HG02885 (cell line): Measurements from ENCODE around the gene SGK1.
"Not testable (repeated sequence)": the region's sequence is repeated elsewhere in the genome, so short reads cannot be mapped to it uniquely, and the experiment has no call there.

Experiments used
- ATAC-seq: cut with Tn5 transposase; IDR thresholded peaks from one replicate; pipeline ENCODE4 v1.9.1; 2021; ENCODE audit warnings: mild to moderate bottlenecking; ENCODE audit not compliant: unreplicated experiment, poor library complexity

SGK1 gene

DNA sequence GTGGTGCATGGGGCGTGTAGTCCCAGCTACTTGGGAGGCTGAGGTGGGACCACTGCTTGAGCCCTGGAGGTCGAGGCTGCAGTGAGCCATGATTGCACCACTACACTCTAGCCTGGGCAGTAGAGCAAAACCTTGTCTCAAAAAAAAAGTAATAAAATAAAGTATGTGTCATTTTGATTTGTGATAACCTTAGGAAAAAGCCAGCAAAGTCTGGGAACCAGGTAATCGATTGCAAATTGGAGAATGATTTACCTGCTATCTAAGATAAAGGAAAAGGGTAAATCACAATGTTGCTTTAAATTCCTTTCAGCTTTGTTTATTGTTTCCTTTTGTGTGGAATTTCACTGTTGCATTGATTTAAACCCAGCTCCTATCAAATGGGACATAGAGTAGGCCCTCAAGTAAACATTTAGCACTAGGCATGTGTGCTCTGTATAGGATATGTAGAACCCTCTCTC, 59.0 kb downstream of the SGK1 start:
- no peak for ATAC-seq

DNA sequence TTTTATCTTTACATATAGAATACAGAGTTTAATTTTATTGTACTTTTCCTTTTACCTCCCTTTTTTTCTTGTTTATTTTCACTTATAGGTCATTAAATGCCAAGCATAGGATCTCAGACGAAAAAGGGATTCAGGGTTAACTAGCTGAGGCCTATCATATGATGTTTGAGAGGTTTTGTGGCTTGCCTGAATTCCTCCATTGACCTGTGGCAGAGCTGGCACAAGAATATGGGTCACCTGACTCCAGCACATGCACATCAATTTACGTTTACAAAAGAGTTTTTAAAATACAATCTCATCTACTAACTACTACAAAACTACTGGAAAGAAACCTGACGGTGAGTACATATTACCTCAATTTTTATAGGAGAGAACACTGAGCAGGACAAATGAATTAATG, 60.4 kb downstream of the SGK1 start:
- ATAC-seq, result no peak

DNA sequence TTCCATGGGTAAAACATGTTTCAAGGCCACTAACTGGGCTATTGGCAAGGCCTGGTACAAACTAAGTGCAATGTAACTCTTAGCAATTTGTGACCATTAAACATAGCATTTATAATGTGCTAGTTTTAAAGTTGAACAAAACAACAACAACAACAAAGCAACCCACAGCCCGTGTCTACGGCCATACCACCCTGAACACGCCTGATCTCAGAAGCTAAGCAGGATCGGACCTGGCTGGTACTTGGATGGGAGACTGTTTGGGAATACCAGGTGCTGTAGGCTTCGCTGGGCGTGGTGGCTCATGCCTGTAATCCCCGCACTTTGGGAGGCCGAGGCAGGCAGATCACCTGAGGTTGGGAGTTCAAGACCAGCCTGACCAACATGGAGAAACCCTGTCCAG, 61.0 kb downstream of the SGK1 start:
- no peak for ATAC-seq

DNA sequence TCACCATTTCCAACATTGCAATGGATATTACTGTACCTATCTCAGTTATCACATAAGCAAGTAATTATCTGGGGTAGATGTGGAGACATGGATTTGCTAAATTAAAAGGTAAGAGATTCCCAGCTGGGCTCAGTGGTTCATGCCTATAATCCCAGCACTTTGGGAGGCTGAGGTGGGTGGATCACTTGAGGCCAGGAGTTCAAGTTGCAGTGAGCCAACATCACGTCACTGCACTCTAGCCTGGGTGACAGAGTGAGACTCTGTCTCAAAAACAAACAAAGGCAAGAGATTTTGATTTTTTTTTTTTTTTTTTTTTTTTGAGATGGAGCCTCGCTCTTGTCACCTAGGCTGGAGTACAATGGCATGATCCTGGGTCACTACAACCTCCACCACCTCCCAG, 62.6 kb downstream of the SGK1 start:
- ATAC-seq, result not testable (repeated sequence)

DNA sequence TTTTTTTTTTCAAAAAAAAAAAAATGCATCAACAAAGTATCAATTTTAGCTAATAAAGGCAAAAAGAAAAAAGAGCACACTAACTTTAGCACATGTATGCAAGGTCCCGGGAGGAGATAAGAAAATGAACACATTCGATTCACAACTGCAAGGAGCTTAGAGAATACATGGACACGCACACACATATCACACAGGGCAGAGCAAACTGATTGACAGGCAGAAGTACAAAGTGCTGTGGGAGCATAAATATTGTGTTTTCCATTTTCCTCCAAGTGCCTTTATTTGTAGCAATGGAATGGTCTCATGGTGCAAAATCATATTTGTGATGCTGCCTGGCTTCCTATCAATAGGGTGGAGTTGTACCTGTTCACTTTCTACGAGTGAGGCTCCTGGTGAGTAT, 63.8 kb downstream of the SGK1 start:
- ATAC-seq, result no peak

DNA sequence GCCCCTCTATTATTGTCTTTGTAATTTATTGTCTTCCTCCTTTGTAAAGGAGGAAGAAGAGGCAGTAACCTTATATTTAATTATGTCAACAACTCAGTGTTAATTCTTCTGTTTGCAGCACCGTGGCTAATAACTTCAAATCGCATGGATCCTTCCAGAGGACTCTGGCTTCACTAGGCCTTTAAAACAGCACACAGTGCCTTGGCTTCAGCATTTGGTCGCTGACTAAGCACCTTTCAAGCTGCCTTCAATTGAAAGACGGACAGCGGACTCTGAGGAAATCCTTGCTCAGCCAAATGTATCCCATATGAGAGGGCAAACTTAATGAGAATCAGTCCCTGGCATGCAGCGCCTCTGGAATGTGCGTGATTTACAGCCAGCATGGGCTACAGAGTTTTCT, 64.2 kb downstream of the SGK1 start:
- ATAC-seq, result no peak

DNA sequence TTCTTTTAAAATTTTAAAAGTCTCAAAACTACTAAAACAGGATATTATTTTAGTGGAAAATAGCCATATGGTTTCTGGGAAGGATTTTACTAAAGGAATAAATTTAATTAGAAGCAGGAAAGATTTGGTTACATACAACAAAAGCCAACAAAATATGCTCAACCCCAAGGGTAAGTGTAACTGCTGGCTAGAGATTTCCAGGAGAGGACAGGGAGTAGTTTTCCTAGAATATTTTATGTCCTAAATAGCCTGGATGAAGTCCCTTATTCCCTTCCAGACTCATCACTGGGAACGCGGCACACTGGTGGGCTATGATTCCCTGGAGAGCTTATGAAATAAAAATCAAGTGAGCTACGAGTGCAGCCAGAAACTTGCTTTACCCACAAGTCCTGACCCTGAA, 66.6 kb downstream of the SGK1 start:
- no peak for ATAC-seq

DNA sequence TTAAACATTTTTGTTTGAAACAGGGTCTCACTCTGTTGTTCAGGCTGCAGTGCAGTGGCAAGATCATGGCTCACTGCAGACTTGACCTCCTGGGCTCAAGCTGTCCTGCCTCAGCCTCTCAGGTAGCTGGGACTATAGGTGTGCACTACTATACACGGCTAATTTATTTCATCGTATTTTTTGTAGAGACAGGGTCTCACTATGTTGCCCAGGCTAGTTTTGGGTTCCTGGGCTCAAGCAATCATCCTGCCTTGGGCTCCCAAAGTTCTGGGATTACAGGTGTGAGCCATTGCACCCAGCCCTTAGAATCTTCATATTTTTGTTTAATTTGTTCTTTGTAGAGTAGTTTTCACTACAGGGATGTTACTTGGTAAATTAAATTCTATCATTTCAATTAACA, 67.1 kb downstream of the SGK1 start:
- ATAC-seq, result no peak

DNA sequence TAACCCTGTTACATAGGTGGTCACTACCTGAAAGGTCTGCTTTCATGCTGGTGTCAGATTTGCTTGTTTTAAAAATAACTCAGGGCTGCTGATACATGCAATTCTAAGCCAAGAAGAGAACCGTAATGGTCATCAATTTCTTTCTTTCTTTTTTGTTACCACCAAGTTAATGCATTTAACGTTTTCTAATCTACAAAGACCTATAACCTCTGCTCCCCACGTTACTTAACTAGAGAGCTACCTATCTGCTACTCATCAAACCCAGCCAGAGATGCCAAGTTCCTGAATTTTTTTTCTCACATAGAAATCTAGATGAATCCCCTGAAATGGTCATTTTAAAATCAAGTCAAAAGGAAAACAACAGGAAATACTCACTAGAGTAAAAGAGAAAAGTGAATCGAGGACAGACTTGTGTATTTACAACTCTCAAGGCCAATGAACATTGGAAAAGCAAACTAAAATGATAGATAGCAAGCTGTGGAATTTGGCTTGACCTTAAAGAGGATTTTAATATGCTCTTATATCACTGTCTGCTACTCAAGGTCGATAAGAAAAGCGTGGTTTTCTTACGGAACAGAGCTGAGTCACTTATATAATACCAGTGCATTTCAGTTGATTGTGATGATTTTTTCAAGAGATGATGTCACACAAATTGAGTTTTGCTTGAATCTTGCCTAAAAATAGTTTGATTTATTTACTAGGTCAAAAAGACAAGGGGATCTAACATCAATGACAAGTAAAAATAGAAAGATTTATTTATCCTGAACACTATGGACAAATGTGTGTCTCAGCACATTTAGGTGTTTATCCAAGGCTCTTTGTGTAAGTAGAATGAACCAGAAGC, 67.9 kb downstream of the SGK1 start:
- no peak for ATAC-seq

DNA sequence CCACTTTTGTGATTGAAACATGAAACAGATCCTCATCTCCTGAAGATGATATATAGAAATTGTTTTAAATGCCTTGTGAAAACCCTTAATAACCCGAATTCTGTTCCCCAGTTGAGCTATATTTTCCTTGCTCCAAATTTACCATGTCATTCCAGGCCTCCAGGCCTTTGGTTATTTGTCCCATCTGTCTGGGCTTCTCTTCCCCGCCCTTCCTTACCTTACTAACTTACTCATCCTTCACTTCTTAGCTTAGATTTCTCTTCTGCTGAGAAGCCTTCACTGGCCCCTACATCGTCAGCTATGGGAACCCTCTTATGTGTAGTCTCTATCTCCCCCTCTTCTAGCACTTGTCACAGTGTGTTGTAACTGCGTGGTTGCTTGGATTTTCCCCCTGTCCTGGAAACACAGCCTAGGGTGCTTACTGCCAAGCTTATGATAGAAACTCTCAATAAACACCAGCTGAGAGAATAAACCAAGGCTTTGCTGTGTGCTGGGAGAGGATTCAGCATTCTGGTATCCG, 68.6 kb downstream of the SGK1 start:
- ATAC-seq, result no peak

DNA sequence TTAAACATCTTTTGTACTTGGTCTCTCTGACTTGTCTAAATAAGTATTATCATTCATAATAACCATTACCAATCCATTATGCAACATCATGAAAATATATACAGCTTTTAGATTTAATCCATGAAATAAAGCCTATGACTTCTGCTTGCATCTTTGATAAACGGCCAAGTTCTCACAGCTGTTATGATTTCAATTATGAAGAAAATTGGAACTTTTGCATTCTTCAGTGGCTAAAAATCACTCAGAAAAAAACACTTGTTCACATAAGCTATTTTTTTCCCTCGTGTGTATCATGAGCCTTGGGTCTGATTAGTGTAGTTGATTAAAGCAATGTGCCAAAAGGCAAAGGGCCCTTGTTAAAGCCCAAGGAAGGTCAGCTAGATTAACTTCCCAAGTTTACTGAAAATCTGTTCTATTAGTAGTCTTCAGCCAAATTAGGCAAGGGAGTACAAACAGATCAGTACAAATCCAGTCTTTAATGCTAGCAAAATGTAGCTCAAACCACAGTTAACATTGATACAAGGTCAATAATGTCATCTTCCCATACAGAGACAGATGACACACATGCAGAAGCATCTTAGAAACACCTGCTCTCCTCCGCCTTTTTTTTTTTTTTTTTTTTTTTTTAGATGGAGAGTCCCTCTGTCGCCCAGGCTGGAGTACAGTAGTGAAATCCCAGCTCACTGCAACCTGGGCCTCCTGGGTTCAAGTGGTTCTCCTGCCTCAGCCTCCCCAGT, 69.9 kb downstream of the SGK1 start:
- ATAC-seq, result no peak

DNA sequence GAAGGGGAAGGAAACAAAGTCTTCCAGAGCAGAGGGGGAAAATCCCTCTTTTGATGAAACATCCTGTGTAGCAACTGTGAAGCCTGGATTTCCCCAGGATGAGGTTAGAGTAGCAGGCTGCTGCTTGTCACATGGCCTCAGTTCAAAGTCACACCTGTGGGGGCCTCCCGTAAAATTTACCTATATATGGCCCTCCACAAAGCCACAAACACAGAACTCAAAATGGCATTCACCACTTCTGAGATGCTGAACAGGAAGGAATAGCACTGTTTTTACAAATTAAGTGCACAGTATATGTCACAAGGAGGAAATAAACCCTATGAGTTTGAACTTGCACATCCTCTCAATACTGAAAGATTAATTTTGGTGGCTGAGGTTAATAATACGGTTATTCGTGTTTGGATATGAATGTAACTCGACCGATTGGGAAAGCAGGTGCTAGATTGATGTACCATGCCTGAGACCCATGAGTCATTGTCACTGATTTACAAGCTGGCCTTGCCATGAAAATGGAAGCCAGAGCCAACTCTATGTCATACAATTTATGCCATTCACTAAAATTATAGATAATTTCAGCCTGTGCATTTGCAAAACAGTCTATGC, 70.6 kb downstream of the SGK1 start:
- peak; percentile 93 for ATAC-seq

DNA sequence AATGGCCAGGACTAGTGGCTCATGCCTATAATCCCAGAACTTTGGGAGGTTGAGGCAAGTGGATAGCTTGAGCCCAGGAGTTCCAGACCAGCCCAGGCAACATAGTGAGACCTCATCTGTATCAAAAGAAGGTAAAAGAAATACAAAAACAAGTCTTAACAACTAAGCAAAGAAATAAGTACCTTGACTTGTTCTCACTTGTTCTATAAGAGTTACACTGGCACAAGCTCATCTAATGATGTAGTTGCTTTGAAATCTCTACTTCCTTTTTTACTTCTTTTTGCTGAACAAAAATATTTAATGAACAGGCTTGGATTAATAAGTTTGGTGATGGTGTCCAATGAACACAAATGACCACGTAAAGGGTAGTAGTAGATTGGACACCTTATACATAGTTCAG, 72.2 kb downstream of the SGK1 start:
- ATAC-seq, result no peak

DNA sequence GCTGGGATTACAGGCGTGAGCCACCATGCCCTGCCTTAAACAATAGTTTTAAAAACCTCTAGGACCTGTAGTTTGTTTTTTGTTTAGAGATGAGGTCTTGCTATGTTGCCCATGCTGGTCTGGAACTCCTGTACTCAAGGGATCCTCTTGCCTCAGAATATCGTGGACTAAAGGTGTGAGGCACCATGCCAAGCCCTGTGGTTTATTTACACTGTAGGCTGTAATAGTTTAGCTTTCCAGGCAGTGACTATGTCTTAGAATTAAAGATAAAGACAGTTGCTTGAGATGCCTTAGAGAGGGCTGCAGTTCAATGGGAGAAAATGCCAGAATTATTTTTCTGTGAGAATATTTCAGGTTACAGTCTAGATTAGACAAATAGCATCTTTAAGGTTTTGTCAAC, 72.9 kb downstream of the SGK1 start:
- ATAC-seq, result no peak

DNA sequence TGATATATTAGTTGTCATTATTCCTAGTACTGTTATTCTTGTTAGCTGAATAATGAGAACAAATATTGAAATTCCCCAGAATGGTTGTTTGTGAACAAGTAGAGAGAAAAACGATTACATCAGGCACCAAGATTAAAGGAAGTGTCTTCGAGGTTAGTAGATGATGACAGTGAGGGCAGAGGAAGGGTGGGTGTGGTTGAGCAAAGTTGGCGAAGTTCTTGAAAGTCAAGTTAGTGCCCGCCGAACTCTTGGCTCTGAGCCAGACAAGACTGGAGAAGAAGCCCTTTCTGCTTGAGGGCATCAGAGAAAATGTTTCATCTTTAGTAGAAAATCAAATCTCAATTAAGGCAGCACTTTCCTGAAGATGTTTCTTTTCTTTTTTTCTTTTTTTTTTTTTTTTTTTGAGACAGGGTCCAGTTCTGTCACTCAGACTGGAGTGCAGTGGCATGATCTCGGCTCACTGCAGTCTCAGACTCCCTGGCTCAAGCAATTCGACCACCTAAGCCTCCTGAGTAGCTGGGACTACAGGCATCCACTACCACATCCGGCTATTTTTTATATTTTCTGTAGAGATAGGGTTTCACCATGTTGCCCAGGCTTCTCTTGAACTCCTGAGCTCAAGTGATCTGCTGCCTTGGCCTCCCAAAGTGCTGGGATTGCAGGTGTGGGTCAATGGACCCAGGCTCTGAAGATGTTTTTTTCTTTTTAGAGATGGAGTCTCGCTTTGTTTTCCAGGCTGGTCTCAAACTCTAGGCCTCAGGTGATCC, 77.1 kb downstream of the SGK1 start:
- ATAC-seq, result no peak

DNA sequence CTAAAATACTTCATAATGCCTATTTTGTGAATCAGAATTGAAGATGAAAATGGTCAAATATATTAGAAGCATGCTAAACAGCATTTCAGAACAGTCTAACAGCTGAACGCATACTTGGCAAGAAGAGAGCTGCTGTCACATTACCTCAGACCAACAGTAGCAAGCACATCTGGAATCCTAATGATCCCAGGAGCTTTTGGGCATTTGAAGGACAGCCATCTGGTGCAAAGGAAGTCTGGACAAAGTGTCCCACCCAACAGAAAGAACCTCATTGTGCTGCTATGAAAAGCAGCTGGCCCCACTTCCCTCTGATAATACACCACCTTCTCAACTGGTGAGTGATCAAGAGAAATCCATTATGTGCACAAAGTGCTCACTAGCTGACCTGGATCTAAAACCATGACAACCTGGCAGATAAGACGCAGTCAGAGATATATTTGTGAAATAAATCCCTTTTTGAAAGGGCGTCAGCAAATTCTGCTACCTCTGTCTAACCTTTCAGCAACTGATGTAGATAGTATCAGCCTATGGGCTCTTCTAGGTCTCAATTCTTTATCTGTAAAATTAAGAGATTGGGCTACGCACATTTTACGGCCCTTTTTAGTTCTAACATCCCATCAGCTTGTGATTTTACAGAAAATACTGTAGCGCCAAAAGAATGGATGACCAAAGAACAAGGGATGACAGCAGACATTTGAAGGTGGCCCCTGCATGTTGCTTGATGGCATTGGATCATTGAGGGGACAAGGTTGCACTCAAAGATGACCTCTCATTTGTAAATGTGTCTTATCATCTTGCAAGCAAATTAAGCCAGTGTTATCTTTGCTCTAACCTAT, 78.7 kb downstream of the SGK1 start:
- ATAC-seq, result no peak

DNA sequence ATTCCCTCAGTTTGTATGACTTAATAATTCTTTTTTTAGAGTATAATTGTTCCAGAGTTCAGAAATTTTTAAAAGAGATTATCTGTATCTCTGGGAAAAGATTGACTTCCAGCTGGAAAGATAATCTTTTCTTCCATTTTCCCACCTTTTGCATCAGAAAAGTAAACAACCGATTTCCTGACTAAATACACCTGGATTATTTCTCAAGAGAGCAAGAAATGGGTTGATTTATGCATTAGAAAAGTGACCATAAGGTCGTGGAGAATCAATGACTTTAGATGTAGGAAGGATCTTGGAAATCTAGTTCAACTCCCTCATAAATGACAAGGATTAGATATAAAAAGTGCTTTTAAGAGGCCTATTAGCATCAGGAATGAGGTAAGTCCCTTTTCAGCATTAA, 79.9 kb downstream of the SGK1 start:
- ATAC-seq, result no peak

DNA sequence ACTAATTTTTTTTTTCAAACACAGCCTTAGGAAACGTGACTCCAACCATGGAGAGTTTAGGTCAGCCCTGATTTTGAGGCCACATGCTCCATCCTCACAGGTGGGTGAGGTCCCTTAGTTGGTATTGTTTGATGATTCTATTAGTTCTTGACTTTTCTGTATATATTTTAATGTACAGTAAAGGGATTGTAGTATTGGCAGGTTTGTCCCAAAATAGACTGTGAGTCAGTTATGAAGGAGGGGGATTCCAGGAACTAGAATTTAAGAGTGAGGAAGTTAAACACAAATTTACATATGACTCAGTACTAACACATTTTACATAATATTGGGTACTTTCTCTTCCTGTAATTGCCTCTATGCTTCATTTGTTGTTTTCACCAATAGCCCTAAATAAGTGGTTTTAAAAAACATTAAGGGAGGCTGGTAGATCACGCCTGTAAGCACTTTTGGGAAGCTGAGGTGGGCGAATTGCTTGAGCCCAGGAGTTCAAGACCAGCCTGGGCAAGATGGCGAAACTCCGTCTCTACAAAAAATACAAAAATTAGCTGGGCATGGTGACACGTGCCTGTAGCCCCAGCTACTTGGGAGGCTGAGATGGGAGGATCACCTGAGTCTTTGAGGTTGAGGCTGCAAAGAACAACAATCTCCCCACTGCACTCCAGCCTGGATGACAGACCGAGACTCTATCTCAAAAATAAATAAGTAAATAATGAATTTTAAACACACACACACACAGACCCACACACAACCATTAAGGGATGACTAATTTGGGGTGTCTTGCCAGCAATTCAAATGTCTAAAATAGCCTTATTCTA, 81.8 kb downstream of the SGK1 start:
- peak; percentile 94 for ATAC-seq

DNA sequence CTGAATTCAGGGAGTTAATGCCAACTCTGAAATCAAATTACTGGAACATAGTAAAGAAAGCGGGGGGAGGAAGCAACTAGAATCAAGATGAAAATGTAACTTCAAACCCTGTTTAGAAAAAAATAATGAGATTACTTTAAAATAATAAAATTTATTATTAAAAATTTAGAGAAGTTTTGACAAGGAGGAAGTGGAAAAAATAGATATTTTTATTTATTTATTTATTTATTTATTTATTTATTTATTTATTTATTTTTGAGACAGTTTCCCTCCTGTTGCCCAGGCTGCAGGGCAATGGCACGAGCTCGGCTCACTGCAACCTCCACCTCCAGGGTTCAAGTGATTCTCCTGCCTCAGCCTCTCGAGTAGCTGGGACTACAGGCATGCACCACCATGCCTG, 82.6 kb downstream of the SGK1 start:
- not testable (repeated sequence) for ATAC-seq
